HL-60/S4 (cell line): ENCODE data around the gene NEU1.

Experiments used
- in situ Hi-C: fragments of 300-500 bp; cut with MboI; formaldehyde crosslinking; loops from 2 replicates; pipeline ENCODE4 v1.14.3; 2022; ENCODE audit warnings: low sequenced_read_pairs

NEU1 gene

GRCh38 chr6:31896856-31897611 lies 34.4 kb upstream of the NEU1 start:
- in situ Hi-C loops, result no loop called here

- in situ Hi-C loops, result no loop called here
Measured at GRCh38 chr6:31896493-31896855, 33.9 kb upstream of the NEU1 start.

GRCh38 chr6:31892821-31893220 lies 30.2 kb upstream of the NEU1 start:
- in situ Hi-C loops, result no loop called here

- in situ Hi-C loops, result no loop called here
Measured at GRCh38 chr6:31889331-31889972, 26.8 kb upstream of the NEU1 start.

GRCh38 chr6:31888276-31889258 lies 25.9 kb upstream of the NEU1 start:
- in situ Hi-C loops, result no loop called here

GRCh38 chr6:31887173-31888007 lies 24.8 kb upstream of the NEU1 start:
- in situ Hi-C loops, result no loop called here

- in situ Hi-C loops, result no loop called here
Measured at GRCh38 chr6:31886541-31886991, 23.9 kb upstream of the NEU1 start.

GRCh38 chr6:31884528-31885035 lies 22.0 kb upstream of the NEU1 start:
- in situ Hi-C loops, result no loop called here

GRCh38 chr6:31883676-31884075 lies 21.1 kb upstream of the NEU1 start:
- in situ Hi-C loops, result no loop called here

- in situ Hi-C loops, result no loop called here
Measured at GRCh38 chr6:31882344-31882743, 19.7 kb upstream of the NEU1 start.

GRCh38 chr6:31881136-31881859 lies 18.7 kb upstream of the NEU1 start:
- in situ Hi-C loops, result no loop called here

GRCh38 chr6:31880616-31881015 lies 18.0 kb upstream of the NEU1 start:
- in situ Hi-C loops, result no loop called here

GRCh38 chr6:31879901-31880300 lies 17.3 kb upstream of the NEU1 start:
- in situ Hi-C loops, result no loop called here

GRCh38 chr6:31879143-31879542 lies 16.5 kb upstream of the NEU1 start:
- in situ Hi-C loops, result no loop called here

GRCh38 chr6:31878726-31879125 lies 16.1 kb upstream of the NEU1 start, which contains the start of gene SLC44A4:
SLC44A4 (minus strand) TSS chr6:31878997; CDS start chr6:31878980, 17 bp downstream.
- in situ Hi-C loops, result no loop called here

- in situ Hi-C loops, result no loop called here
Measured at GRCh38 chr6:31878222-31878621, 15.6 kb upstream of the NEU1 start.

GRCh38 chr6:31877651-31878161 lies 15.1 kb upstream of the NEU1 start:
- in situ Hi-C loops, result no loop called here

GRCh38 chr6:31877125-31877650 lies 14.6 kb upstream of the NEU1 start:
- in situ Hi-C loops, result no loop called here

- in situ Hi-C loops, result no loop called here
Measured at GRCh38 chr6:31876357-31876756, 13.7 kb upstream of the NEU1 start.
